Activated B cell treated with CpG ODN at 0.5 μM for 24 hours (primary cell): Measurements from ENCODE around the gene ADCY5. TPM values are rescaled to one million over a fixed set of nuclear protein-coding genes. Genes with fewer than 3 reads are reported as not detected.

ENCODE experiments used
- ATAC-seq: fragments of 200-7000 bp; cut with Tn5 transposase; one replicate; pipeline ENCODE4 v1.10.0; 2021; ENCODE audit warnings: low read depth, mild to moderate bottlenecking, moderate library complexity
- CTCF ChIA-PET: fragments of 350-600 bp; sonication (Branson Sonifier 250); formaldehyde crosslinking; loops from one replicate; lab custom pipeline; 2021; ENCODE audit warnings: antibody characterized with exemption; lab: Charles Lee
- POLR2A ChIA-PET: fragments of 350-600 bp; sonication (Branson Sonifier 250); formaldehyde crosslinking; loops from one replicate; lab custom pipeline; 2021; ENCODE audit warnings: antibody characterized with exemption; lab: Charles Lee
- DNase-seq: peaks from one replicate; pipeline ENCODE4 v3.0.0; 2022
- H3K27ac Mint-ChIP-seq: one replicate; pipeline ENCODE4 v1.8.0; 2020; ENCODE audit warnings: mixed read lengths
- H3K27me3 Mint-ChIP-seq: one replicate; pipeline ENCODE4 v1.8.0; 2021; ENCODE audit warnings: mixed read lengths
- H3K36me3 Mint-ChIP-seq: one replicate; pipeline ENCODE4 v1.8.0; 2021; ENCODE audit warnings: low read depth, mixed read lengths
- H3K4me1 Mint-ChIP-seq: one replicate; pipeline ENCODE4 v1.8.0; 2021; ENCODE audit warnings: mixed read lengths
- H3K4me3 Mint-ChIP-seq: one replicate; pipeline ENCODE4 v1.8.0; 2020; ENCODE audit warnings: mild to moderate bottlenecking, mixed read lengths
- H3K9me3 Mint-ChIP-seq: one replicate; pipeline ENCODE4 v1.8.0; 2020; ENCODE audit warnings: mixed read lengths
- intact Hi-C: fragments of 100-400 bp; cut with micrococcal nuclease; formaldehyde crosslinking; loops from one replicate; pipeline ENCODE4 v1.15.1; 2024
- total RNA-seq: library from RNA; stranded (reverse); gene quantifications from 2 replicates; pipeline ENCODE4 v1.2.3, GENCODE V29; 2022
- TF ChIP-seq, protein P1 (sequence below): fragments of 200-600 bp; IDR thresholded peaks from one replicate; pipeline ENCODE4 v1.8.0; 2022; ENCODE audit warnings: antibody characterized with exemption, mild to moderate bottlenecking

ADCY5 gene
- total RNA-seq, 1 donor from 2014 or later, result not detected

DNA sequence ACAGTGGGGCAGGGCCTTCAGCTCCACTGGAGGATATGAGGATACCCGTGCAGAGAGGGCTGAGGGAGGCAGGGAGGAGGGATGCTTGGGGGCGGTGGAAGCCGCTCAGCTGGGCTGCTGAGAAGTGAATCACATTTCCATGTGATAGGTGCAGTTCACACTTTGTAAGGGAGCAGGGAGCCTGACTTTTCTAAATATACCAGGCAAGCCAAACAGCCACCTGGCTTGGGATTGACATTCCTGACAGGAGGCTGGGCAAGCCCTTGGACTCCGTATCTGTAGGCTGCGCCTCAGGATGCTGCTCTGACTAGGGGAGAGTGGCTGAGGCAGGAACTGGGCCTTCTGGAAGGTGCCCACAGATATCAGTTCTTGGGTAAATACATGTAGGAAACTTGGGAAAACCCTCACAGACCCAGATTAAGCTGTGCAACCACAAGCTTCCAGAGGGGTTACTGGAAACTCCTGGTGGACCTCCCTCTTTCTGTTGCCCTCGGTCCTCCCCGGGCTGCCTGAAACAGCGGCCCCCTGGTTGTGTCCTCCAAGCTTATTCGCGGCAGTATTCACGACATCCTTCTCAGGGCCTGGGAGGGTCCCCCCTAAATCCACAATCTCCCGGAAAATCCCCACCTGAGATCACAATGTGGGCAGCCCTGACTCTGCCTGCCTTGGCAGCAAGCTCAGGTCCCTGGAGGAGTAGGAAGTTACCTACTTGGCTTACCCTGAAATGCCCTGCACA is 33.0 kb upstream of the ADCY5 start:
- Mint-ChIP-seq H3K4me3 (no peak overlapping the region), H3K27me3 (peaks cover 19% of the 10 kb centered on the region), H3K4me1 (peaks cover 2% of the 10 kb centered on the region), H3K27ac (no peak overlapping the region), H3K36me3 (no peaks in the 10 kb centered on the region), H3K9me3 (no peaks in the 10 kb centered on the region)
- ChIA-PET CTCF (no interaction called here), POLR2A (no interaction called here)
- DNase-seq, result no peak
- intact Hi-C loops, result no loop called here
- TF ChIP-seq, protein P1, sequence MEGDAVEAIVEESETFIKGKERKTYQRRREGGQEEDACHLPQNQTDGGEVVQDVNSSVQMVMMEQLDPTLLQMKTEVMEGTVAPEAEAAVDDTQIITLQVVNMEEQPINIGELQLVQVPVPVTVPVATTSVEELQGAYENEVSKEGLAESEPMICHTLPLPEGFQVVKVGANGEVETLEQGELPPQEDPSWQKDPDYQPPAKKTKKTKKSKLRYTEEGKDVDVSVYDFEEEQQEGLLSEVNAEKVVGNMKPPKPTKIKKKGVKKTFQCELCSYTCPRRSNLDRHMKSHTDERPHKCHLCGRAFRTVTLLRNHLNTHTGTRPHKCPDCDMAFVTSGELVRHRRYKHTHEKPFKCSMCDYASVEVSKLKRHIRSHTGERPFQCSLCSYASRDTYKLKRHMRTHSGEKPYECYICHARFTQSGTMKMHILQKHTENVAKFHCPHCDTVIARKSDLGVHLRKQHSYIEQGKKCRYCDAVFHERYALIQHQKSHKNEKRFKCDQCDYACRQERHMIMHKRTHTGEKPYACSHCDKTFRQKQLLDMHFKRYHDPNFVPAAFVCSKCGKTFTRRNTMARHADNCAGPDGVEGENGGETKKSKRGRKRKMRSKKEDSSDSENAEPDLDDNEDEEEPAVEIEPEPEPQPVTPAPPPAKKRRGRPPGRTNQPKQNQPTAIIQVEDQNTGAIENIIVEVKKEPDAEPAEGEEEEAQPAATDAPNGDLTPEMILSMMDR, result no peak
- no peak for ATAC-seq

DNA sequence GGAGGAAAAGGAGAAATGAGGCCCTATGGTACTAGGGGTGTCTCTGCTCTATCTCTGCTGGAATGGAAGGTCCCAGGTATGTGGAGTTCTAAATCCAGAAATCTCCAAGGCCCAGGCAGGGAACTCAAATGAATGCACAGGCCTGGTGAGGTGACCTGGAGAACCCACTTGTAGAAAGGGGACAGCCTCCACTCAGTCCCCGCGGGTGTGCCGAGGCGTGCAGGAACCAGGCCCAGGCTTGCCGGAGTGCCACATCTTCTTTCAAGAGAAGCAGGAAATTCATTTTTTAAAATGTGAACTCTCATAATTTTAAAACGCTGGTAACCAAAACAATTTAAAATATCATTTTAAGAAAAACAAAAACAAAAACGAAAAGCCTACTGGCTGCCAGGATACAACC is 32.2 kb upstream of the ADCY5 start:
- CTCF ChIA-PET, result no interaction called here
- H3K27ac Mint-ChIP-seq, result no peak overlapping the region

DNA sequence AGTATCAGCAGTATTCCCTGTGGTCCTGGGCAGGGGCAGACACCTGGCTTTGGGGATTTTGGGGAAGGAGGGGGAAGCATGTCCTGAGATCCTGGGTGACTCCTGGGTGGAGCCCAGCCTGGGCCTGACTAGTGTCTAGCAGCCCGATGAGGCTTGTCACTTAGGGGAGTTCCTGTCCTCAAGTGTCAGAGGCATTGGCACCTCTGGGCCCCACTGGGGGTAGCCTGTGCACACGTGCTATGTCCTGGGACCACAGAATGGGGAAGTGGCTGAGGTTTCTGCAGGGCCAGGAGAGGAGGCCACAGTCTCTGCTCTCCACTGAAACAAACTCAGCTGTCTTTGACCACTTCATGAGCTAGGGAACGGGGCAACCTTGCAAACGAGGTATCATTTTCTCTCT is 31.5 kb upstream of the ADCY5 start:
- DNase-seq (no peak), ATAC-seq (peak; percentile 42)
- ChIA-PET CTCF (no interaction called here), POLR2A (no interaction called here)
- no peaks in the 10 kb centered on the region for H3K36me3 Mint-ChIP-seq
- H3K27me3 Mint-ChIP-seq, result peaks cover 26% of the 10 kb centered on the region
- no peak overlapping the region for H3K27ac Mint-ChIP-seq
- no peak overlapping the region for H3K4me3 Mint-ChIP-seq
- intact Hi-C loops, result no loop called here
- TF ChIP-seq, protein P1, result no peak
- no peaks in the 10 kb centered on the region for H3K9me3 Mint-ChIP-seq
- peaks cover 2% of the 10 kb centered on the region for H3K4me1 Mint-ChIP-seq

More for the DNA sequence above, 32.2 kb upstream of the ADCY5 start:
- no peak for ATAC-seq
- Mint-ChIP-seq H3K27me3 (peaks cover 26% of the 10 kb centered on the region), H3K4me1 (peaks cover 2% of the 10 kb centered on the region), H3K36me3 (no peaks in the 10 kb centered on the region), H3K4me3 (no peak overlapping the region), H3K9me3 (no peaks in the 10 kb centered on the region)
- no peak for DNase-seq
- TF ChIP-seq, protein P1, result no peak
- POLR2A ChIA-PET, result no interaction called here
- intact Hi-C loops, result no loop called here

DNA sequence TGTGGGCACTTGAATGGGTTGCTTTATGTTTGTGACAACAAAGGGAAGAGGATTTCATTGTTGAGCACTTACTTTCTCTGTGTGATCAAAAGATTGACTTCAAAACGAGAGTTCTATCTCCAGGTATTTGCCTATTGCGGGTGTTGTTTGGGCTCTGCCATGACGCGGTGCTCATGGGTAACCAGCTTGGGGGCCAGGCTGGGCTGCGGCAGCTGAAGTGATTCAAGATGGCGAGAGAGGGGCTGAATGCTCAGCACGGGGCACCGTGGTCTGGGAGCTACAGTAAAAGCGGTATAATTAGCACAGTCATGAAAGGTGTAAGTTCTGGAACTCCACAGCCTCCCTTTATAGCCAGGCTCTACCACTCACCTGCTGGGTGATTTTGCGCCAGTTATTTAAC is 31.0 kb upstream of the ADCY5 start:
- no peaks in the 10 kb centered on the region for H3K36me3 Mint-ChIP-seq
- H3K9me3 Mint-ChIP-seq, result no peaks in the 10 kb centered on the region
- H3K27ac Mint-ChIP-seq, result no peak overlapping the region
- ChIA-PET POLR2A (no interaction called here), CTCF (interaction anchor here (0.8 kb wide), 1 partner anchor 14 kb away, joined by 3 read pairs; no protein-coding TSS in a partner anchor)
- H3K27me3 Mint-ChIP-seq, result peaks cover 26% of the 10 kb centered on the region
- peaks cover 2% of the 10 kb centered on the region for H3K4me1 Mint-ChIP-seq
- no peak for ATAC-seq
- no peak for DNase-seq
- TF ChIP-seq, protein P1, result no peak
- no peak overlapping the region for H3K4me3 Mint-ChIP-seq
- intact Hi-C loops, result no loop called here

DNA sequence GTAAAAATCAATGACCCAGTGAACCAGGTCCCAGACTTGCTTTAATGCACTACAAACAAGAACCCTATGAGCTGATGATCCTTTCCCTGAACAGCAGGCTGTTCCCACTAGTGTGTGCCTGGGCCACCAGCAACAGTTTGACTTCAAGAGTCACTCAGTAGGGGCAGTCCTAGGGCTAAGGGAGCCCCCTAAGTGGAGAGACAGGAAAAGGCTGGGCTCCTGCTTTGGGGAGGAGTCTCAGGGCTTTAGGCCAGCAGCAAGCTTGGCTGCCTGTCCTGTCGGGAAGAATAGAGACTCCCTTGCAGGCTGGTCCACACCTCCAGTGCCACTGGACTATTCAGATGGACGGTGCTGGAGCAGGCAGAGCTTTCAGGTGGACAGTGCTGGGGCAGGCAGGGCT is 29.4 kb upstream of the ADCY5 start:
- no peak for DNase-seq
- TF ChIP-seq, protein P1, result no peak
- no peaks in the 10 kb centered on the region for H3K9me3 Mint-ChIP-seq
- ChIA-PET POLR2A (no interaction called here), CTCF (no interaction called here)
- no peak for ATAC-seq
- no peaks in the 10 kb centered on the region for H3K36me3 Mint-ChIP-seq
- H3K27ac Mint-ChIP-seq, result no peak overlapping the region
- H3K4me3 Mint-ChIP-seq, result no peak overlapping the region
- peaks cover 28% of the 10 kb centered on the region for H3K27me3 Mint-ChIP-seq
- peaks cover 2% of the 10 kb centered on the region for H3K4me1 Mint-ChIP-seq
- intact Hi-C loops, result no loop called here
